GM18519 (cell line): Measurements from ENCODE around the gene OXLD1.
"Not testable (repeated sequence)": the region's sequence is repeated elsewhere in the genome, so short reads cannot be mapped to it uniquely, and the experiment has no call there.

Experiments used
- ATAC-seq: cut with Tn5 transposase; IDR thresholded peaks from one replicate; pipeline ENCODE4 v1.9.1; 2021; ENCODE audit warnings: mild to moderate bottlenecking, moderate library complexity; ENCODE audit not compliant: unreplicated experiment, low FRiP score

Gene OXLD1

DNA sequence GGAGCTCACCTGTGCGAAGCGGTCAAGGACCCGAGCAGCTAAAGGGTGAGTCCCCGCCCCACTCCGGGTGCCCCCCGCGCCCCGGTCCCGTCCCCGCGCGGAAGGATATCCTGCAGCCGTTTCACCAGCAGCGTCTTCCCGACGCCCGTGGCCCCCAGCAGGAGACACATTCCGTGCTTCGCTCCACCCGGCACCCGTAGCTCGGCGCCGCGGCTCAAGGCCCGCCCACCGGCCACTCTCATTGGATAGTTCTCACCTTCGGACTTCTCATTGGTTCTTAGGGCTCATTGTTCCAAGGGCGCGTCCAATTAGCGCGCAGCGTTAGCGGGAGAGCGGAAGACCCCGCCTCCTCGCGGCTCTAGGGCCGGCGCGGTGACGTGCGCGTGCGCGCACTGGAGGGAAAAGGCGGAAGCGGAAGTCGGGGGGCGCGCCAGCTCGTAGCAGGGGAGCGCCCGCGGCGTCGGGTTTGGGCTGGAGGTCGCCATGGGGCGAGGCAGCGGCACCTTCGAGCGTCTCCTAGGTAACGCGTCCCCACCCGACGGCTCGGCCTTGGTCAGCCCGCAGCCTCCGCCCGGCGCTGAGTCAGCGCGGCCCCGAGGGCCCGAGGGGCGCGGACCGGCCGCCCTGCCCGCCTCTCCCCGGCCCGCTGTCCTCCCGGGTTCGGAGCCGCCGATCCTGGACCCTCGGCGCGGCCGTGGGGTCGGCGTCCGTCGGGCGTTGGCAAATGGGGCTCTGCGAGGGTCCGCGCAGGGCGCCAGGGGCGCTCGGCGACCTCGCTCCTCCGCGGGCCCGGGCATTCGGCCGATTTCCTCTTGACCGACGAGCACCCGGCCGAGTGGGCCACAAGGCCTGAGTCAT is 17.4 kb upstream of the OXLD1 start, which contains the start of the genes ARL16 and HGS:
Gene ARL16, minus strand, starts transcription at position 214 of the 858 bp plus-strand sequence. Its CDS starts 44 bp downstream, at position 170.
Gene HGS, plus strand, starts transcription at position 428 of the 858 bp plus-strand sequence. Its CDS starts 56 bp downstream, at position 484.
- peak; percentile 89 for ATAC-seq

- ATAC-seq: no peak
These were observed 16.8 kb upstream of the OXLD1 start for GRCh38 chr17:81683208-81683583.

- ATAC-seq: no peak
These were observed 16.3 kb upstream of the OXLD1 start for GRCh38 chr17:81682565-81683207.

GRCh38 chr17:81681672-81682071 is 15.3 kb upstream of the OXLD1 start:
- no peak for ATAC-seq

DNA sequence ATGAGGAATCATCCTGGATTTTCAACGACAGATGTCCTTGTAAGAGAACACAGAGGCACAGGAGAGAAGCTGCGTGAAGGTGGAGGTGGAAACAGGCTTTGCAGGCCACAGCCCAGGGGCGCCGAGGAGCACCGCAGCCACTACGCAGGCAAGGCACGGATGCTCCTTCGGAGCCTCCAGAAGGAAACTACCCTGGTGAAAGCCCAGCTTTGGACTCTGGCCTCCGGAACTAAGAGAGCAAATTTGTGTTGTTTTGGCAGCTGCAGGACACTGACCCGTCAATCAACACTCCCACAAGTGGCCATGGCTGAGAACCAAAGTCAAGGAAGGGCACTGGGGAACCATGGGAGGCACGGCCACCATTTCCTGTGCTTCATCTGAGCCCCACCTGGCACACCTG is 13.7 kb upstream of the OXLD1 start:
- no peak for ATAC-seq

- ATAC-seq: no peak
These were observed 10.5 kb upstream of the OXLD1 start for GRCh38 chr17:81676906-81677305.

DNA sequence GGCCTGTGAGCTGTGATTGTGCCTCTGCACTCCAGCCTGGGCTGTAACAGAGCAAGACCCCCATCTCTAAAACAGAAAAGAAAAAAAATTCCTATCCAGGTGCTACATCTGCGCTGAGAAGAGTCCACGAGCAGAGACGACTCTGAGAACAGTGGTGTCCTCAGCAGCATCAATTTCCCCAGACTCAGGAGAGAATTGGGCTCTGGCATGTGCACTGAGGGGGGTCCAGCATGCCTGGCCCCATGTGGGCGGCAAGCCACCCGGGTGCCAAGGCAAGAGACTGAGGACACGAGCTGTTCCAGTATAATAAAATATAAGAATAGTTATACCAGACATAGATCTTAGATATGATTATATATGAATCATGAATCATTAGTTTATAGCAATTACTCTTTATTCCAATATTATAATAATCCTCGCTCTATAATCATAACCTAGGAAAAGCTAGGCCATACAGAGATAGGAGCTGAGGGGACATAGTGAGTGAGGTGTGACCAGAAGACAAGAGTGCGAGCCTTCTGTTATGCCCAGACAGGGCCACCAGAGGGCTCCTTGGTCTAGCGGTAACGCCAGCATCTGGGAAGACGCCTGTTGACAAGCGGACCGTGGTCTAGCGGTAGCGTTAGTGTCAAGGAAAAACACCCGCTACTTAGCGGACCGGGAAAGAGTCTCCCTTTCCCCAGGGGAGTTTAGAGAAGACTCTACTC is 9.3 kb upstream of the OXLD1 start:
- not testable (repeated sequence) for ATAC-seq

GRCh38 chr17:81673561-81674258 is 7.3 kb upstream of the OXLD1 start:
- no peak for ATAC-seq

- ATAC-seq: no peak
These were observed 6.5 kb upstream of the OXLD1 start for GRCh38 chr17:81672954-81673353.

DNA sequence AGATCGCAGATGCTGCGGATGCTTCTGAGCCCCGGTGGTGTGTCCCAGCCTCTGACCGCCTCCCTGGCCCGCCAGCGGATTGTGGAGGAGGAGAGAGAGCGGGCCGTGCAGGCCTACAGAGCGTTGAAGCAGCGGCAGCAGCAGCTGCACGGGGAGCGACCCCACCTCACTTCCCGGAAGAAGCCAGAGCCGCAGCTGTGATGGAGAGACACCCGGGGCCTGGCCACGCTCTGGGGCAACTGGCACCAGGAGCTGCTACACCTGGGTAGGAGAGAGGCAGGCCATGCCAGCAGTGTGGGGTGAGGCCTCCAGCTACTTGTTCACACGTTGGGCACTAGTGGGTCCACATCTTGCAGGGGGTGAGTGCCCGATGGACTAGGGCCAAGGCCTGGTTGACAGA is 6.1 kb upstream of the OXLD1 start:
- no peak for ATAC-seq

GRCh38 chr17:81667754-81668153 is 1.3 kb upstream of the OXLD1 start:
- no peak for ATAC-seq

DNA sequence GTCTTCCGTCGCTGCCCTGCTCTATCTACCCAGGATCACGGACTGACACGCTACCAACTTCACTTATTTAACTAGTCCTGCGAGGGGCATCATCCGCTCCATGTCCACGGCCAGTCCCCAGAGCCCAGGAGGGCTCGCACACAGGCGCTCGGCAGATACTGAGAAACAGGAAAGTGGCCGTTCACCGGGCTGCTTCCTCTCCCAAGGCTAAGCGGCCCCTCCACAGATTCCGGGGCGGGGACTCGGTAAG is 388 bp downstream of the OXLD1 start:
- no peak for ATAC-seq

DNA sequence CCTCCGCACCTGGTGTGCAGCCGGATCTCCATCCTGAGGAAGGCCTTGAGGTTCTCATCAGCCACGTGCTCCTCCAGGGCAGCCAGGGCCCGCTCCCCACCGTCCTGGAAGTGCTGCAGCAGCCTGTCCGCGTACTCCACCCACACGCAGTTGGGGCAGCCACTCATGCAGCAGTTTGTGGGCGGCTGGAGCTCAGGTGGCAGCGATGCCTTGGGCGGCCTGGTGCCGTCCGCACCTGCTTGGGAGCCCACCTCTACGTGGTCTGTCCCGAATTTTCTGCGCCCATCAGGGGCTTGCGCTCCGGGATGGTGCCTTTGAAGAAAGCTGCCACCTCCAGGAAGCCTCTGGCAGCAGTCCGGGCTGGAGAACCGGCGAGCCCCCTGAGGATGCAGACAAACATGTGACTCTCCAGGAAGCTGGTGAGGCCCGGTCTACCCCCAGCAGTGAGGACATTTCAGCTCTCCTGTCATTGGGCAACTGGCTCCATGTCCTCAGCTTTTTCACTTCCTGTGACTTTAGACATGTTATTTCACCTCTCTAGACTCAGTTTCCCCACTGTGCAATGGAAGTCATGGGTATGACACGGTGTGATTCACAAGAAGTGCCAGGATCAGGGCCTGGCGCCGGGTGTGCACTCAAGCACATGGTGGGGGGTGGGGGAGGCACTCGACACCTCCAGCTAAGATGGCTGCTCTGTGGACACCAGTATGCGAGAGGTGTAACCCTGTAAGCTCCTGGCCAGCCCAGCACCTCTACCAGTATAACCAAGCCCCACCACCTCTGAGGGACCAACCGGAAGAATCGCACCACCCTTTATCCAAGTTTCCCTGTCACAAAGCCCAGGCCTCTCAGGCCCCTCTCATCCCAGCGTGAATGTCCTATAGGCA is 957 bp downstream of the OXLD1 start:
- no peak for ATAC-seq

DNA sequence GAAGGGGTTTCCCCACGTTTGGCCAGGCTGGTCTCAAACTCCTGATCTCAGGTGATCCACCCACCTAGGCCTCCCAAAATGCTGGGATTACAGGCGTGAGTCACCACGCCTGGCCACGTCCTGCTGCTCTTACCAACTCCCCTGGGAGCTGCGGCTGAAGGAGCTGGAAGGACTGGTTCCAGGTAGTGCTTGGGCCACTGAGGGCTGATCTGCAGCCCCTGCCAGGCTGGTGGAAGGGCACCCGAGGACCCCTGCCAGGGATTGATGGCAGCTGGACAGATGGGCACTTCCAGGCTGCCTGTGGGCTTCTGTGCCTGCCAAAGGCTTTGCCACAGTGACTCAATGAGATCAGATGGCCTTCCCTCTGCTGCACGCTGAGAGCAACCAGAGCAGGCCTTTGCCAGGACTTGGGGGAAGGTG is 2.3 kb downstream of the OXLD1 start:
- no peak for ATAC-seq

DNA sequence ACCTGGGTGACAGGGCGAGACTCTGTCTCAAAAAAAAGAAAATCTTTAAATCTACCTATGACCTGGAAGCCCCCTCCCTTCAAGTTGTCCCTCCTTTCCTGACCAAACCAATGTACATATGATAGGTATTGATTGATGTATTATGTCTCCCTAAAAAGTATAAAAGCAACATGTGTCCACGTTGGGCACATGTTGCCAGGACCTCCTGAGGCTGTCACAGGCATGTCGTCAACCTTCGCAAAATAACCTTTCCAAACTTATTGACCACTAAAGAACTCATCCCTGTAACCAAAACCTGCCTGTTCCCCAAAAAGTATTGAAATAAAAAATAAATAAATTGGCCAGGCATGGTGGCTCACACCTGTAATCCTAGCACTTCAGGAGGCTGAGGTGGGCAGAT is 4.4 kb downstream of the OXLD1 start:
- ATAC-seq: no peak

GRCh38 chr17:81660441-81660840 is 6.0 kb downstream of the OXLD1 start:
- ATAC-seq: no peak

GRCh38 chr17:81659038-81659437 is 7.4 kb downstream of the OXLD1 start:
- ATAC-seq: no peak

DNA sequence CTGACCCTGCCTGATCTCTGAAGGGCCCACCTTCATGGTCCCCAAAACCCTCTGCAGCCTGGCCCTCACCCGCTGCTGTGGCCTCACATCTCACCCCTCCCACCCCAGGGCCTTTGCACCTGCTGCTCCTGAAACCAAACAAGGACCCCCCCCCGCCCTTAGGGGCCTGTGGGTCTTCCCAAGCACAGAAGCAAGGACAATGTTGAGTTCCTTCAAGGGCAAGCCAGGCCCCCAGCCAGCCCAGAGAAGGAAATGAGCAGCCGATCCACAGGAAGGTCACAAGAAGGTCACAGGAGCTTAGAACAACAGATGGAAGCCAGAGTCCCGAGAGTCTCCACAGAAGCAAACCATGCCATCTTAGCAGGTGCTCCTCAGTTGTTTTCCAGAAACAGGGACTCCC is 9.6 kb downstream of the OXLD1 start:
- no peak for ATAC-seq

GRCh38 chr17:81656118-81656743 is 10.2 kb downstream of the OXLD1 start, which contains the start of gene PDE6G:
TSS of gene PDE6G (minus strand) at chr17:81656542. CDS start at chr17:81653305, 3,237 bp downstream.
- ATAC-seq: no peak
